ENCODE results near the gene MFF. TPM values are rescaled to one million over a fixed set of nuclear protein-coding genes. Genes with fewer than 3 reads are reported as not detected.

MFF gene
- total RNA-seq, 2 experiments from 2014 or later: 66.5 to 73.9 TPM

DNA sequence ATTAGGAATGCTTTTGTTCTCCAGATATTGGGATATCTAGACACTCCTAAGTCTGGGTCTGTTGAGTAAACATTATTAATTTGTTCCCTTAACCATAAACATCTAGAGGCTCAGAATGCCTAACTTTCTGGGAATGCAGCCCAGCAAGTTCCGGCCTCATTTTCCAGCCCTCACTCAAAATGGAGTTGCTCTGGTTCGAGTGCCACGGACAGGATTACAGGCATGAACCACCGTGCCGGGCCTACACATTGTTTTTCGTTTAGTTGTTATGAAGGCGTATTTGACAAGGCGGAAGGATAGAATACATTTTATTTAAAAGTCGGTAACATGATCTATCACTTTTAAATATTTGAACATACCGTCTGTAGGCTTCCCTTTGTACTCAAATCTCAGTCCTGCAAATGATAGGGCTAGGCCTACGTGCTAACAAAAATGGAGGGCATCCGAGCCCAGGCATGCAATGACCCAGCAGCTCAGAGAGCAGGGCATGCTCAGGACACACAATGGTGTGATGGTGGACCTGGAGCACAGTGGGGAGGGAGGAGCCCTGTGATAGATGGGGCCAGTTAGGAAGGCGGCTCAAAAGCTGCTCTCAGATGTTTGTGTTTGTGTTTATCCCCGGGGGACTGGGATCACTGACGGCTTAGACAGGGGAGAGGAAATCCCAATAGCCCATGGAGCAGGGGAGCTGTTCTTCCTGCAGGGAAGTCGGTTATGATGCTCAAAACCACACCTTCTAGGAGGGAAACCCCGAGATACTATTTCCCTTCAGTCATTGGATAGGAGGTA, 65.6 kb downstream of the MFF start:
- ATAC-seq (no peak), DNase-seq (no peak)
- H3K27me3 Mint-ChIP-seq: no peaks in the 10 kb centered on the region
- ChIA-PET POLR2A (no interaction called here), CTCF (no interaction called here)
- no peaks in the 10 kb centered on the region for H3K9me3 Mint-ChIP-seq
- TF ChIP-seq, protein P1, sequence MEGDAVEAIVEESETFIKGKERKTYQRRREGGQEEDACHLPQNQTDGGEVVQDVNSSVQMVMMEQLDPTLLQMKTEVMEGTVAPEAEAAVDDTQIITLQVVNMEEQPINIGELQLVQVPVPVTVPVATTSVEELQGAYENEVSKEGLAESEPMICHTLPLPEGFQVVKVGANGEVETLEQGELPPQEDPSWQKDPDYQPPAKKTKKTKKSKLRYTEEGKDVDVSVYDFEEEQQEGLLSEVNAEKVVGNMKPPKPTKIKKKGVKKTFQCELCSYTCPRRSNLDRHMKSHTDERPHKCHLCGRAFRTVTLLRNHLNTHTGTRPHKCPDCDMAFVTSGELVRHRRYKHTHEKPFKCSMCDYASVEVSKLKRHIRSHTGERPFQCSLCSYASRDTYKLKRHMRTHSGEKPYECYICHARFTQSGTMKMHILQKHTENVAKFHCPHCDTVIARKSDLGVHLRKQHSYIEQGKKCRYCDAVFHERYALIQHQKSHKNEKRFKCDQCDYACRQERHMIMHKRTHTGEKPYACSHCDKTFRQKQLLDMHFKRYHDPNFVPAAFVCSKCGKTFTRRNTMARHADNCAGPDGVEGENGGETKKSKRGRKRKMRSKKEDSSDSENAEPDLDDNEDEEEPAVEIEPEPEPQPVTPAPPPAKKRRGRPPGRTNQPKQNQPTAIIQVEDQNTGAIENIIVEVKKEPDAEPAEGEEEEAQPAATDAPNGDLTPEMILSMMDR (IDR thresholded peaks at IDR 0.05): no peak
- intact Hi-C loops (cut with micrococcal nuclease): no loop called here
- no peaks in the 10 kb centered on the region for H3K36me3 Mint-ChIP-seq (ENCODE audit: low read depth)
- H3K4me1 Mint-ChIP-seq (ENCODE audit: low read depth): peaks cover 6% of the 10 kb centered on the region
- no peak overlapping the region for H3K4me3 Mint-ChIP-seq
- H3K27ac Mint-ChIP-seq: no peak overlapping the region

DNA sequence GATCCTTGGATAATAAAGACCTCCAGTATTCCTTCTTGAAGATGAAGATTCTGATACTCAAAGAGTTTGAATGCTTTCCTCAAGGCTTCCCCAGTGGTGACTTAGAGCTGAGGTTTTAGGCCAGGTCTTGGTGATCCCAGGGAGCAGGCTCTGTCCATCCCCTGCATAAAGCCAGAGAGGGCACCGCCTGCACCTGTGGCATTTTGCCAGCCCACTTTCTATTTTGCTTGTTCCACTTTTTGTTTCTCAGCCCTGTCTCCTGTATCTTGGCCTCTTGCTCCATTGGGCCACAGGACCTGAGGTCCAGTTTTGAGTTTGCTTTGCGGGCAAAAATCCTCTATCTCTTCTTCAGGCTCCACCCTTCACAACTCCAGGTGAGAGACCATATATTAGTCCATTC, 69.3 kb downstream of the MFF start:
- TF ChIP-seq, protein P1 (IDR thresholded peaks at IDR 0.05): no peak
- ATAC-seq (no peak), DNase-seq (no peak)
- ChIA-PET POLR2A (interaction anchor here (0.7 kb wide), 1 partner anchor 200 kb away, joined by 3 read pairs; no protein-coding TSS in a partner anchor), CTCF (interaction anchor here (0.9 kb wide), 1 partner anchor 11 kb away, joined by 3 read pairs; no protein-coding TSS in a partner anchor)
- Mint-ChIP-seq H3K9me3 (no peaks in the 10 kb centered on the region), H3K27me3 (no peaks in the 10 kb centered on the region), H3K36me3 (ENCODE audit: low read depth) (no peaks in the 10 kb centered on the region), H3K4me1 (ENCODE audit: low read depth) (peaks cover 6% of the 10 kb centered on the region), H3K27ac (no peak overlapping the region), H3K4me3 (no peak overlapping the region)
- intact Hi-C loops (cut with micrococcal nuclease): no loop called here

DNA sequence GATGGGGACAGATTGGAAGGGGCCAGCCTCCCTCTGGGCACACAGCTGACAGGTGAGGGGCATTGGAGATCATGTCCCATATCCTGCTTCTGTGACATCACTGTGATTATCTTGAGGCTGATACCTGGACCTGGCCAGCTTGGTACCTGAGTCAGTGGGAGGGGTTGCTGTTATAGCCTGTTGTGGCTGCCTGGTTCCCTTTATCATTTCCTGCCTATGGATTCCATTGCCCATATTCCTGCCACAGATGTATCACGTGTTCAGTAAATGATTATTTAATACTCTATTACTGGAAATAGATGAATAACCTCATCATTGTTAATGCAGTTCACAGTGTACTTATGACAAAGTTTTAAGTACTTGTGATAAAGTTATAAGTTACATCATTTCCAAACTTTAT, 70.5 kb downstream of the MFF start:
- no peak overlapping the region for H3K27ac Mint-ChIP-seq
- CTCF ChIA-PET: no interaction called here
- POLR2A ChIA-PET: no interaction called here
- no peak overlapping the region for H3K4me3 Mint-ChIP-seq
- TF ChIP-seq, protein P1 (IDR thresholded peaks at IDR 0.05): no peak
- ATAC-seq (no peak), DNase-seq (no peak)
- H3K4me1 Mint-ChIP-seq (ENCODE audit: low read depth): peaks cover 6% of the 10 kb centered on the region
- no peaks in the 10 kb centered on the region for H3K36me3 Mint-ChIP-seq (ENCODE audit: low read depth)
- intact Hi-C loops (cut with micrococcal nuclease): no loop called here
- no peaks in the 10 kb centered on the region for H3K27me3 Mint-ChIP-seq
- H3K9me3 Mint-ChIP-seq: no peaks in the 10 kb centered on the region

DNA sequence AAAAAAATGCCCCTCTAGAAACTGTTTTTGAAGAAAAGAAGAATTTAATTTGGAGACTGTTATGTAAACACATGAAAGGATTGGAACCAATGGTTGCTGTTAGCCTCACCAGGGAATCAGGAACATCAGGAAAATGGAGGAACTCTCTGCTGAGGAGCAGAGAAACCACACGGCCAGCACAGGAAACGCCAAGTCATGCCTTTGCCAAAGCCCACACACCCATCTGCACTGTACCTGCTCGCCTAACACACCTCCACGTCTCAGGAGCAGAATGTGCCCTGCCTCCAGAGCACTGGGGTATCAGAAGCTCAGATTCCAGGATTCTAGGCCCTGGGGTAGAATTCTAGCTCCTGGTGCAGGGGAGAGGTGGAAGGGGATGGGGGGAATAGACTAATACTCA, 72.5 kb downstream of the MFF start:
- intact Hi-C loops (cut with micrococcal nuclease): no loop called here
- peaks cover 6% of the 10 kb centered on the region for H3K4me1 Mint-ChIP-seq (ENCODE audit: low read depth)
- H3K27ac Mint-ChIP-seq: no peak overlapping the region
- TF ChIP-seq, protein P1 (IDR thresholded peaks at IDR 0.05): no peak
- DNase-seq (no peak), ATAC-seq (no peak)
- H3K9me3 Mint-ChIP-seq: no peaks in the 10 kb centered on the region
- H3K27me3 Mint-ChIP-seq: no peaks in the 10 kb centered on the region
- POLR2A ChIA-PET: no interaction called here
- H3K4me3 Mint-ChIP-seq: no peak overlapping the region
- H3K36me3 Mint-ChIP-seq (ENCODE audit: low read depth): no peaks in the 10 kb centered on the region
- CTCF ChIA-PET: interaction anchor here (1.0 kb wide), 1 partner anchor 14 kb away, joined by 4 read pairs; no protein-coding TSS in a partner anchor
